B cell (primary cell): ENCODE measurements around the gene LPIN2. TPM values are rescaled to one million over a fixed set of nuclear protein-coding genes. Genes with fewer than 3 reads are reported as not detected.
A peak's percentile ranks its signal among the peaks of the same experiment; 100 is the strongest.

Source experiments
- ATAC-seq: fragments of 200-7000 bp; cut with Tn5 transposase; one replicate; pipeline ENCODE4 v1.10.0; 2021; ENCODE audit warnings: low read depth, mild to moderate bottlenecking, moderate number of reproducible peaks, moderate library complexity
- CTCF ChIA-PET: fragments of 350-600 bp; sonication (Branson Sonifier 250); formaldehyde crosslinking; loops from one replicate; lab custom pipeline; 2021; ENCODE audit warnings: antibody characterized with exemption, inconsistent platforms; lab: Charles Lee
- POLR2A ChIA-PET: fragments of 350-600 bp; sonication (Branson Sonifier 250); formaldehyde crosslinking; loops from one replicate; lab custom pipeline; 2021; ENCODE audit warnings: antibody characterized with exemption; lab: Charles Lee
- DNase-seq: peaks from one replicate; pipeline ENCODE4 v3.0.0; 2013
- H2AFZ ChIP-seq: 2 replicates; pipeline ENCODE4 v1.6.1; 2012; ENCODE audit warnings: mild to moderate bottlenecking, low read depth, low read length; ENCODE audit not compliant: insufficient read depth, poor library complexity, severe bottlenecking
- H3K27ac ChIP-seq, 2 donors: 1 replicate in 1 of 2; 2 replicates in 1 of 2; pipeline ENCODE4 v1.5.1; 2012 to 2013; ENCODE audit warnings: low read length in 2 of 2, mild to moderate bottlenecking in 2 of 2, moderate library complexity in 1 of 2
- H3K27me3 ChIP-seq, 4 experiments: fragments of 200-600 bp in 1 of 4; sonication (generic) in 1 of 4; replicated peaks in 1 of 4; 1 replicate in 2 of 4; 2 replicates in 2 of 4; pipeline versions ENCODE4 v1.6.1 to v1.7.0; 2013 to 2016; ENCODE audit warnings: low read length in 3 of 4, mild to moderate bottlenecking in 2 of 4, mixed read lengths in 1 of 4, moderate library complexity in 1 of 4; ENCODE audit not compliant: insufficient read depth in 4 of 4, control insufficient read depth in 3 of 4; ENCODE audit errors: control extremely low read depth in 1 of 4
- H3K36me3 ChIP-seq, 2 experiments: replicated peaks in 1 of 2; 1 replicate in 1 of 2; 2 replicates in 1 of 2; pipeline versions ENCODE4 v1.6.1 to v1.7.1; 2013; ENCODE audit warnings: low read length in 1 of 2; ENCODE audit not compliant: insufficient read depth in 2 of 2, control insufficient read depth in 1 of 2; ENCODE audit errors: control extremely low read depth in 1 of 2, extremely low read depth in 1 of 2
- H3K4me1 ChIP-seq, 2 donors: fragments of 200-600 bp in 1 of 2; sonication (generic) in 1 of 2; 1 replicate in 1 of 2; 2 replicates in 1 of 2; pipeline versions ENCODE4 v1.5.1 to v1.6.1; 2013 to 2017; ENCODE audit warnings: low read length in 2 of 2; ENCODE audit not compliant: control insufficient read depth in 2 of 2, insufficient read depth in 2 of 2
- H3K4me2 ChIP-seq: replicated peaks from 2 replicates; pipeline ENCODE3; 2012; ENCODE audit warnings: mild to moderate bottlenecking, low read depth, low read length; ENCODE audit not compliant: poor library complexity, severe bottlenecking
- H3K4me3 ChIP-seq, 5 experiments: fragments of 200-600 bp in 1 of 5; sonication (generic) in 1 of 5; 1 replicate in 3 of 5; 2 replicates in 2 of 5; pipeline versions ENCODE4 v1.5.1 to v1.7.0; 2011 to 2016; ENCODE audit warnings: low read length in 4 of 5, mild to moderate bottlenecking in 4 of 5, low read depth in 2 of 5, control low read depth in 1 of 5, moderate library complexity in 1 of 5; ENCODE audit not compliant: insufficient read depth in 1 of 5; ENCODE audit errors: control extremely low read depth in 1 of 5, extremely low read depth in 1 of 5
- H3K79me2 ChIP-seq: fragments of 200-600 bp; sonication (generic); one replicate; pipeline ENCODE4 v1.6.0; 2016; ENCODE audit warnings: low read length; ENCODE audit not compliant: control insufficient read depth, insufficient read depth
- H3K9ac ChIP-seq: fragments of 200-600 bp; sonication (generic); 2 replicates; pipeline ENCODE4 v1.6.1; 2017; ENCODE audit warnings: mild to moderate bottlenecking, low read length, moderate library complexity
- H3K9me3 ChIP-seq, 3 donors: one replicate each; pipeline versions ENCODE4 v1.6.1 to v1.7.1; 2013; ENCODE audit warnings: low read length in 2 of 3; ENCODE audit not compliant: control insufficient read depth in 2 of 3, insufficient read depth in 1 of 3; ENCODE audit errors: control extremely low read depth in 1 of 3
- H4K20me1 ChIP-seq: 2 replicates; pipeline ENCODE4 v1.6.0; 2012; ENCODE audit warnings: mild to moderate bottlenecking, low read length; ENCODE audit not compliant: insufficient read depth, control insufficient read depth, poor library complexity, severe bottlenecking
- H3K27ac Mint-ChIP-seq: one replicate; pipeline ENCODE4 v1.8.0; 2021; ENCODE audit warnings: mixed read lengths
- H3K27me3 Mint-ChIP-seq: one replicate; pipeline ENCODE4 v1.8.0; 2021; ENCODE audit warnings: mixed read lengths
- H3K4me1 Mint-ChIP-seq: one replicate; pipeline ENCODE4 v1.8.0; 2021; ENCODE audit warnings: mixed read lengths
- H3K4me3 Mint-ChIP-seq: one replicate; pipeline ENCODE4 v1.8.0; 2021; ENCODE audit warnings: mixed read lengths
- H3K9me3 Mint-ChIP-seq: one replicate; pipeline ENCODE4 v1.8.0; 2022; ENCODE audit warnings: mixed read lengths; ENCODE audit not compliant: insufficient read depth
- CTCF ChIP-seq: fragments of 200-600 bp; IDR thresholded peaks from one replicate; pipeline ENCODE4 v1.8.0; 2022; ENCODE audit warnings: antibody characterized with exemption, mild to moderate bottlenecking
- EZH2 ChIP-seq: IDR thresholded peaks from 2 replicates; pipeline ENCODE4 v1.6.1; 2012; ENCODE audit warnings: borderline replicate concordance, low read depth, mild to moderate bottlenecking, moderate library complexity, low read length; ENCODE audit not compliant: insufficient read depth, poor library complexity, severe bottlenecking
- WGBS: methylation state at CpG from one replicate; pipeline ENCODE4 v1.1.5; 2013; ENCODE audit warnings: missing lambda C conversion rate; ENCODE audit not compliant: insufficient coverage; 5-methylcytosine and 5-hydroxymethylcytosine counted together
- intact Hi-C: fragments of 100-400 bp; cut with micrococcal nuclease; formaldehyde crosslinking; loops from one replicate; pipeline ENCODE4 v1.10.0; 2022
- polyA plus RNA-seq: library from polyadenylated mRNA; depleted of rRNA; stranded (reverse); fragments of >200 nt; gene quantifications from 2 replicates; pipeline ENCODE4 v1.2.3, GENCODE V29; 2012
- total RNA-seq, 2 donors: library from RNA; stranded (reverse); fragments of 120-200 nt in 1 of 2; gene quantifications; 1 replicate in 1 of 2; 2 replicates in 1 of 2; pipeline versions ENCODE4 v1.2.3 to v1.2.4, GENCODE V29; 2013 to 2022

LPIN2 gene
- total and polyA plus RNA-seq, 2 donors (not counting 1 experiment from before 2014, with no cell fraction given) = 8.0 to 31.0 TPM

- H3K36me3 ChIP-seq = peaks cover 0 to 3% of the 10 kb centered on the region in 2 experiments
- DNase-seq (no peak), ATAC-seq (no peak)
- no peak for TF ChIP-seq EZH2
- H3K27ac ChIP-seq = peak overlapping the region in 1 of 2 donors; percentile 91
- H3K4me2 ChIP-seq = no peak overlapping the region
- no peaks in the 10 kb centered on the region for H4K20me1 ChIP-seq
- Mint-ChIP-seq H3K9me3 (no peaks in the 10 kb centered on the region), H3K27me3 (no peaks in the 10 kb centered on the region), H3K4me3 (no peak overlapping the region), H3K4me1 (peaks cover 69% of the 10 kb centered on the region), H3K27ac (peak overlapping the region; percentile 79)
- ChIA-PET POLR2A (interaction anchor here (1.0 kb wide), 1 partner anchor 20 kb away, joined by 3 read pairs; no protein-coding TSS in a partner anchor), CTCF (interaction anchor here (0.6 to 7.9 kb wide), 9 partner anchors 10 to 347 kb away, joined by 3 to 71 read pairs (median 4); no protein-coding TSS in a partner anchor)
- H3K4me3 ChIP-seq = no peak overlapping the region
- H3K9ac ChIP-seq = no peak overlapping the region
- WGBS = 90% methylated on average over 2 of the region's 8 CpGs
- H3K79me2 ChIP-seq = peaks cover 77% of the 10 kb centered on the region
- intact Hi-C loops = loop anchor here (10.0 kb wide), 1 partner anchor 618 kb away; no protein-coding TSS in a partner anchor
- H3K9me3 ChIP-seq = no peaks in the 10 kb centered on the region
- H3K4me1 ChIP-seq = peaks cover 55 to 56% of the 10 kb centered on the region in 2 donors
- no peaks in the 10 kb centered on the region for H3K27me3 ChIP-seq
- no peak overlapping the region for H2AFZ ChIP-seq
Observed at GRCh38 chr18:2976218-2977132, 36.5 kb downstream of the LPIN2 start.

GRCh38 chr18:2974731-2975130 lies 38.2 kb downstream of the LPIN2 start:
- Histone ChIP-seq H3K27ac (no peak overlapping the region), H3K79me2 (peaks cover 85% of the 10 kb centered on the region), H3K4me1 (peaks cover 56% of the 10 kb centered on the region in 2 donors), H3K4me2 (no peak overlapping the region), H3K27me3 (no peaks in the 10 kb centered on the region), H3K9ac (no peak overlapping the region), H3K9me3 (no peaks in the 10 kb centered on the region), H3K4me3 (no peak overlapping the region), H4K20me1 (no peaks in the 10 kb centered on the region), H2AFZ (no peak overlapping the region), H3K36me3 (peaks cover 0 to 3% of the 10 kb centered on the region in 2 experiments)
- ATAC-seq (no peak), DNase-seq (no peak)
- POLR2A ChIA-PET = no interaction called here
- Mint-ChIP-seq H3K4me1 (peaks cover 70% of the 10 kb centered on the region), H3K27me3 (no peaks in the 10 kb centered on the region), H3K27ac (peak overlapping the region; percentile 22), H3K4me3 (no peak overlapping the region), H3K9me3 (no peaks in the 10 kb centered on the region)
- TF ChIP-seq CTCF (no peak), EZH2 (no peak)
- intact Hi-C loops = loop anchor here (5.0 to 10.0 kb wide), 2 partner anchors 317 to 620 kb away; partner anchors contain the start of gene SMCHD1
- WGBS = no CpG with 5 or more reads among the region's 3 CpGs
- CTCF ChIA-PET = interaction anchor here (1.5 to 8.9 kb wide), 3 partner anchors 11 to 155 kb away, joined by 3 to 79 read pairs (median 71); no protein-coding TSS in a partner anchor
